HEK293 (cell line): ENCODE results near the gene PLEKHG2.

Experiments used
- ELK4 ChIP-seq: IDR thresholded peaks from 2 replicates; pipeline ENCODE4 v1.6.1; 2011; ENCODE audit warnings: mild to moderate bottlenecking, low read depth, low read length, borderline replicate concordance
- GLIS2 ChIP-seq: fragments of 450-650 bp; formaldehyde crosslinking; IDR thresholded peaks from 2 replicates; pipeline ENCODE4 v1.5.1; 2016; ENCODE audit warnings: missing biosample characterization, missing genetic modification characterization
- HIC1 ChIP-seq: fragments of 450-650 bp; formaldehyde crosslinking; IDR thresholded peaks from 2 replicates; pipeline ENCODE4 v1.5.1; 2016; ENCODE audit warnings: missing biosample characterization, missing genetic modification characterization
- KLF16 ChIP-seq: fragments of 450-650 bp; formaldehyde crosslinking; IDR thresholded peaks from 2 replicates; pipeline ENCODE4 v1.5.1; 2017; ENCODE audit warnings: missing biosample characterization, missing genetic modification characterization
- TCF7L2 ChIP-seq: IDR thresholded peaks from 2 replicates; pipeline ENCODE4 v1.6.1; 2011; ENCODE audit warnings: low read depth, mild to moderate bottlenecking, inconsistent platforms, low read length, moderate library complexity, borderline replicate concordance
- ZBTB1 ChIP-seq: fragments of 450-650 bp; formaldehyde crosslinking; IDR thresholded peaks from 2 replicates; pipeline ENCODE4 v1.5.1; 2016; ENCODE audit warnings: missing biosample characterization, missing genetic modification characterization
- ZEB2 ChIP-seq: fragments of 450-650 bp; formaldehyde crosslinking; IDR thresholded peaks from 2 replicates; pipeline ENCODE4 v1.5.1; 2016; ENCODE audit warnings: missing biosample characterization, missing genetic modification characterization
- ZNF114 ChIP-seq: fragments of 450-650 bp; formaldehyde crosslinking; IDR thresholded peaks from 2 replicates; pipeline ENCODE4 v1.5.0; 2017; ENCODE audit warnings: missing biosample characterization, missing genetic modification characterization
- ZNF138 ChIP-seq: fragments of 450-650 bp; formaldehyde crosslinking; IDR thresholded peaks from 2 replicates; pipeline ENCODE4 v1.5.1; 2016; ENCODE audit warnings: missing biosample characterization, missing genetic modification characterization, borderline replicate concordance
- ZNF155 ChIP-seq: fragments of 450-650 bp; formaldehyde crosslinking; IDR thresholded peaks from 2 replicates; pipeline ENCODE4 v1.5.1; 2016; ENCODE audit warnings: missing biosample characterization, missing genetic modification characterization
- ZNF18 ChIP-seq: fragments of 450-650 bp; formaldehyde crosslinking; IDR thresholded peaks from 2 replicates; pipeline ENCODE4 v1.5.1; 2016; ENCODE audit warnings: missing biosample characterization, missing genetic modification characterization
- ZNF184 ChIP-seq: fragments of 450-650 bp; IDR thresholded peaks from 2 replicates; pipeline ENCODE4 v1.5.1; 2018; ENCODE audit warnings: missing biosample characterization, mild to moderate bottlenecking, missing genetic modification characterization
- ZNF2 ChIP-seq: fragments of 450-650 bp; formaldehyde crosslinking; IDR thresholded peaks from 2 replicates; pipeline ENCODE4 v1.5.1; 2016; ENCODE audit warnings: missing biosample characterization, missing genetic modification characterization
- ZNF311 ChIP-seq: fragments of 450-650 bp; formaldehyde crosslinking; IDR thresholded peaks from 2 replicates; pipeline ENCODE4 v1.5.1; 2017; ENCODE audit warnings: missing biosample characterization, missing genetic modification characterization, borderline replicate concordance
- ZNF394 ChIP-seq: fragments of 450-650 bp; formaldehyde crosslinking; IDR thresholded peaks from 2 replicates; pipeline ENCODE4 v1.5.1; 2016; ENCODE audit warnings: missing biosample characterization, missing genetic modification characterization, mild to moderate bottlenecking, moderate library complexity, borderline replicate concordance
- ZNF423 ChIP-seq: fragments of 450-650 bp; formaldehyde crosslinking; IDR thresholded peaks from 2 replicates; pipeline ENCODE4 v1.5.1; 2016; ENCODE audit warnings: missing biosample characterization, missing genetic modification characterization
- ZNF426 ChIP-seq: fragments of 450-650 bp; formaldehyde crosslinking; IDR thresholded peaks from 2 replicates; pipeline ENCODE4 v1.5.1; 2017; ENCODE audit warnings: missing biosample characterization, missing genetic modification characterization, mild to moderate bottlenecking, inconsistent platforms, moderate library complexity
- ZNF529 ChIP-seq: fragments of 450-650 bp; formaldehyde crosslinking; IDR thresholded peaks from 2 replicates; pipeline ENCODE4 v1.5.1; 2017; ENCODE audit warnings: missing genetic modification characterization, missing biosample characterization; ENCODE audit not compliant: insufficient replicate concordance
- ZNF548 ChIP-seq: fragments of 450-650 bp; formaldehyde crosslinking; IDR thresholded peaks from 2 replicates; pipeline ENCODE4 v1.5.1; 2016; ENCODE audit warnings: missing biosample characterization, missing genetic modification characterization
- ZNF560 ChIP-seq: fragments of 450-650 bp; formaldehyde crosslinking; IDR thresholded peaks from 2 replicates; pipeline ENCODE4 v1.5.1; 2017; ENCODE audit warnings: missing biosample characterization, missing genetic modification characterization, borderline replicate concordance
- ZNF610 ChIP-seq: fragments of 450-650 bp; formaldehyde crosslinking; IDR thresholded peaks from 2 replicates; pipeline ENCODE4 v1.5.1; 2016; ENCODE audit warnings: missing biosample characterization, missing genetic modification characterization, borderline replicate concordance
- ZNF626 ChIP-seq: fragments of 450-650 bp; sonication (Bioruptor Pico); formaldehyde crosslinking; IDR thresholded peaks from 2 replicates; pipeline ENCODE4 v1.5.1; 2018; ENCODE audit warnings: missing biosample characterization, missing genetic modification characterization, inconsistent platforms
- ZNF660 ChIP-seq: fragments of 450-650 bp; IDR thresholded peaks from 2 replicates; pipeline ENCODE4 v1.5.1; 2018; ENCODE audit warnings: missing biosample characterization, mild to moderate bottlenecking, missing genetic modification characterization
- ZNF677 ChIP-seq: fragments of 450-650 bp; IDR thresholded peaks from 2 replicates; pipeline ENCODE4 v1.5.0; 2018; ENCODE audit warnings: missing biosample characterization, mild to moderate bottlenecking, missing genetic modification characterization, moderate library complexity
- ZNF830 ChIP-seq: fragments of 450-650 bp; IDR thresholded peaks from 2 replicates; pipeline ENCODE4 v1.5.0; 2018; ENCODE audit warnings: missing biosample characterization, missing genetic modification characterization, low read depth, mild to moderate bottlenecking, moderate library complexity
- TF ChIP-seq, protein P1 (sequence below): fragments of 450-650 bp; formaldehyde crosslinking; IDR thresholded peaks from 2 replicates; pipeline ENCODE4 v1.5.1; 2016; ENCODE audit warnings: missing biosample characterization, missing genetic modification characterization
- TF ChIP-seq, protein P2 (sequence below): fragments of 450-650 bp; formaldehyde crosslinking; IDR thresholded peaks from 2 replicates; pipeline ENCODE4 v1.5.1; 2017; ENCODE audit warnings: missing biosample characterization, missing genetic modification characterization
- TF ChIP-seq, protein P3 (sequence below): fragments of 450-650 bp; formaldehyde crosslinking; IDR thresholded peaks from 2 replicates; pipeline ENCODE4 v1.5.1; 2016; ENCODE audit warnings: missing biosample characterization, missing genetic modification characterization

The PLEKHG2 gene

GRCh38 chr19:39409208-39410016 lies 3.1 kb upstream of the PLEKHG2 start (continued):
- TF ChIP-seq ELK4 (no peak), ZNF677 (tag by site-specific recombination) (peak; percentile 29; the same call in 1 of the 2 replicates), TCF7L2 (no peak), ZNF311 (no peak), HIC1 (peak; percentile 48), ZNF426 (tag by site-specific recombination) (no peak), ZNF184 (tag by site-specific recombination) (0 out of 2 replicates have a peak, but pooled peaks have one; percentile 41), KLF16 (tag by site-specific recombination) (peak; percentile 85), ZNF18 (tag by site-specific recombination) (no peak), ZNF114 (tag by site-specific recombination) (no peak), ZNF423 (peak; percentile 23), ZNF610 (tag by site-specific recombination) (no peak), ZNF2 (peak; percentile 28; the same call in 1 of the 2 replicates), ZNF560 (tag by site-specific recombination) (no peak), ZNF155 (tag by site-specific recombination) (no peak), ZNF529 (tag by site-specific recombination) (no peak), ZNF830 (no peak), GLIS2 (tag by site-specific recombination) (no peak), ZNF548 (tag by site-specific recombination) (no peak), ZBTB1 (tag by site-specific recombination) (peak; percentile 4; the same call in 1 of the 2 replicates), ZNF626 (no peak), ZNF660 (tag by site-specific recombination) (peak; percentile 62), ZNF138 (no peak), ZEB2 (tag by site-specific recombination) (peak; percentile 100), ZNF394 (tag by site-specific recombination) (0 out of 2 replicates have a peak, but pooled peaks have one; percentile 10)
- TF ChIP-seq, protein P1, sequence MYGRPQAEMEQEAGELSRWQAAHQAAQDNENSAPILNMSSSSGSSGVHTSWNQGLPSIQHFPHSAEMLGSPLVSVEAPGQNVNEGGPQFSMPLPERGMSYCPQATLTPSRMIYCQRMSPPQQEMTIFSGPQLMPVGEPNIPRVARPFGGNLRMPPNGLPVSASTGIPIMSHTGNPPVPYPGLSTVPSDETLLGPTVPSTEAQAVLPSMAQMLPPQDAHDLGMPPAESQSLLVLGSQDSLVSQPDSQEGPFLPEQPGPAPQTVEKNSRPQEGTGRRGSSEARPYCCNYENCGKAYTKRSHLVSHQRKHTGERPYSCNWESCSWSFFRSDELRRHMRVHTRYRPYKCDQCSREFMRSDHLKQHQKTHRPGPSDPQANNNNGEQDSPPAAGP (tag by site-specific recombination), result peak; percentile 98
- TF ChIP-seq, protein P2, sequence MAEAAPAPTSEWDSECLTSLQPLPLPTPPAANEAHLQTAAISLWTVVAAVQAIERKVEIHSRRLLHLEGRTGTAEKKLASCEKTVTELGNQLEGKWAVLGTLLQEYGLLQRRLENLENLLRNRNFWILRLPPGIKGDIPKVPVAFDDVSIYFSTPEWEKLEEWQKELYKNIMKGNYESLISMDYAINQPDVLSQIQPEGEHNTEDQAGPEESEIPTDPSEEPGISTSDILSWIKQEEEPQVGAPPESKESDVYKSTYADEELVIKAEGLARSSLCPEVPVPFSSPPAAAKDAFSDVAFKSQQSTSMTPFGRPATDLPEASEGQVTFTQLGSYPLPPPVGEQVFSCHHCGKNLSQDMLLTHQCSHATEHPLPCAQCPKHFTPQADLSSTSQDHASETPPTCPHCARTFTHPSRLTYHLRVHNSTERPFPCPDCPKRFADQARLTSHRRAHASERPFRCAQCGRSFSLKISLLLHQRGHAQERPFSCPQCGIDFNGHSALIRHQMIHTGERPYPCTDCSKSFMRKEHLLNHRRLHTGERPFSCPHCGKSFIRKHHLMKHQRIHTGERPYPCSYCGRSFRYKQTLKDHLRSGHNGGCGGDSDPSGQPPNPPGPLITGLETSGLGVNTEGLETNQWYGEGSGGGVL, result peak; percentile 6
- TF ChIP-seq, protein P3, sequence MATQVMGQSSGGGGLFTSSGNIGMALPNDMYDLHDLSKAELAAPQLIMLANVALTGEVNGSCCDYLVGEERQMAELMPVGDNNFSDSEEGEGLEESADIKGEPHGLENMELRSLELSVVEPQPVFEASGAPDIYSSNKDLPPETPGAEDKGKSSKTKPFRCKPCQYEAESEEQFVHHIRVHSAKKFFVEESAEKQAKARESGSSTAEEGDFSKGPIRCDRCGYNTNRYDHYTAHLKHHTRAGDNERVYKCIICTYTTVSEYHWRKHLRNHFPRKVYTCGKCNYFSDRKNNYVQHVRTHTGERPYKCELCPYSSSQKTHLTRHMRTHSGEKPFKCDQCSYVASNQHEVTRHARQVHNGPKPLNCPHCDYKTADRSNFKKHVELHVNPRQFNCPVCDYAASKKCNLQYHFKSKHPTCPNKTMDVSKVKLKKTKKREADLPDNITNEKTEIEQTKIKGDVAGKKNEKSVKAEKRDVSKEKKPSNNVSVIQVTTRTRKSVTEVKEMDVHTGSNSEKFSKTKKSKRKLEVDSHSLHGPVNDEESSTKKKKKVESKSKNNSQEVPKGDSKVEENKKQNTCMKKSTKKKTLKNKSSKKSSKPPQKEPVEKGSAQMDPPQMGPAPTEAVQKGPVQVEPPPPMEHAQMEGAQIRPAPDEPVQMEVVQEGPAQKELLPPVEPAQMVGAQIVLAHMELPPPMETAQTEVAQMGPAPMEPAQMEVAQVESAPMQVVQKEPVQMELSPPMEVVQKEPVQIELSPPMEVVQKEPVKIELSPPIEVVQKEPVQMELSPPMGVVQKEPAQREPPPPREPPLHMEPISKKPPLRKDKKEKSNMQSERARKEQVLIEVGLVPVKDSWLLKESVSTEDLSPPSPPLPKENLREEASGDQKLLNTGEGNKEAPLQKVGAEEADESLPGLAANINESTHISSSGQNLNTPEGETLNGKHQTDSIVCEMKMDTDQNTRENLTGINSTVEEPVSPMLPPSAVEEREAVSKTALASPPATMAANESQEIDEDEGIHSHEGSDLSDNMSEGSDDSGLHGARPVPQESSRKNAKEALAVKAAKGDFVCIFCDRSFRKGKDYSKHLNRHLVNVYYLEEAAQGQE (tag by site-specific recombination), result no peak
